Measurements from ENCODE around the gene CDC42BPB. TPM values are rescaled to one million over a fixed set of nuclear protein-coding genes. Genes with fewer than 3 reads are reported as not detected.

Gene CDC42BPB
- total and polyA plus RNA-seq, 8 donors, result 73.4 to 91.4 (median 79.5) TPM

- ATAC-seq (no peak), DNase-seq (no peak)
- no peak overlapping the region for H3K4me3 ChIP-seq
- H3K27ac ChIP-seq, result no peak overlapping the region
- no peaks in the 10 kb centered on the region for H3K27me3 ChIP-seq
- no peak for TF ChIP-seq CTCF (IDR thresholded peaks at IDR 0.05)
- intact Hi-C loops (cut with DNase I), result no loop called here
- H3K9me3 ChIP-seq, result no peaks in the 10 kb centered on the region
- no peaks in the 10 kb centered on the region for H3K4me1 ChIP-seq
- peaks cover 0 to 47% of the 10 kb centered on the region in 2 donors for H3K36me3 ChIP-seq
These were observed 50.3 kb downstream of the CDC42BPB start for GRCh38 chr14:103006991-103007520.

DNA sequence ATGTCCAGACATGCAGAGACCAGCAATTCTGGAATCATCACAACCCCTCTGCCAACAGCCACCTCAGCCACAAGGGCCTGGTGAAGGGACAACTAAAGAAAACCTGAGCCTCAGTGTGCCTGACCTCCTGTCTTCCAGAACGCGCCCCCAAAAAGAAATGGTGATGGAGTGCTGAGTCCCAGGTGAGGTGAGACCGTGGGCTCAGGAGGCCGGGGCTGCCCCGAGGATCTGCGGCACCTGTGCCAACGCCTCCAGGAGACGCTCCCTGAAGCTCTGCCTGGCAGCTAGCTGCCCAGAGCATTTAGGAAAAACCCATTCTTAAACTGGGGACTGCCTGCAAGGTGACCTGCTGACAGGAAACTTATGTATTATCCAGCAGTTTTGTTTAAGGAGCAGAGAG, 51.2 kb downstream of the CDC42BPB start:
- no peak for ATAC-seq
- Histone ChIP-seq H3K36me3 (peaks cover 0 to 54% of the 10 kb centered on the region in 2 donors), H3K27me3 (no peaks in the 10 kb centered on the region), H3K9me3 (no peaks in the 10 kb centered on the region), H3K27ac (no peak overlapping the region), H3K4me3 (no peak overlapping the region), H3K4me1 (no peaks in the 10 kb centered on the region)
- intact Hi-C loops (cut with DNase I), result no loop called here
- no peak for TF ChIP-seq CTCF (IDR thresholded peaks at IDR 0.05)
- DNase-seq, result peak in 1 of 4 donors; percentile 8

- H3K36me3 ChIP-seq, result peaks cover 0 to 64% of the 10 kb centered on the region in 2 donors
- ATAC-seq, result no peak
- no peaks in the 10 kb centered on the region for H3K27me3 ChIP-seq
- no peak for TF ChIP-seq CTCF (IDR thresholded peaks at IDR 0.05)
- no peaks in the 10 kb centered on the region for H3K9me3 ChIP-seq
- peak in 1 of 4 donors; percentile 20 for DNase-seq
- no peak overlapping the region for H3K4me3 ChIP-seq
- intact Hi-C loops (cut with DNase I), result no loop called here
- H3K4me1 ChIP-seq, result no peaks in the 10 kb centered on the region
- H3K27ac ChIP-seq, result no peak overlapping the region
These were observed 53.5 kb downstream of the CDC42BPB start for GRCh38 chr14:103003850-103004249.

GRCh38 chr14:103003351-103003615, 54.1 kb downstream of the CDC42BPB start:
- no peak for TF ChIP-seq CTCF (IDR thresholded peaks at IDR 0.05)
- no peak overlapping the region for H3K4me3 ChIP-seq
- no peak overlapping the region for H3K27ac ChIP-seq
- peaks cover 0 to 68% of the 10 kb centered on the region in 2 donors for H3K36me3 ChIP-seq
- intact Hi-C loops (cut with DNase I), result no loop called here
- H3K27me3 ChIP-seq, result no peaks in the 10 kb centered on the region
- H3K4me1 ChIP-seq, result no peaks in the 10 kb centered on the region
- no peaks in the 10 kb centered on the region for H3K9me3 ChIP-seq
- ATAC-seq, result no peak
- DNase-seq, result no peak

DNA sequence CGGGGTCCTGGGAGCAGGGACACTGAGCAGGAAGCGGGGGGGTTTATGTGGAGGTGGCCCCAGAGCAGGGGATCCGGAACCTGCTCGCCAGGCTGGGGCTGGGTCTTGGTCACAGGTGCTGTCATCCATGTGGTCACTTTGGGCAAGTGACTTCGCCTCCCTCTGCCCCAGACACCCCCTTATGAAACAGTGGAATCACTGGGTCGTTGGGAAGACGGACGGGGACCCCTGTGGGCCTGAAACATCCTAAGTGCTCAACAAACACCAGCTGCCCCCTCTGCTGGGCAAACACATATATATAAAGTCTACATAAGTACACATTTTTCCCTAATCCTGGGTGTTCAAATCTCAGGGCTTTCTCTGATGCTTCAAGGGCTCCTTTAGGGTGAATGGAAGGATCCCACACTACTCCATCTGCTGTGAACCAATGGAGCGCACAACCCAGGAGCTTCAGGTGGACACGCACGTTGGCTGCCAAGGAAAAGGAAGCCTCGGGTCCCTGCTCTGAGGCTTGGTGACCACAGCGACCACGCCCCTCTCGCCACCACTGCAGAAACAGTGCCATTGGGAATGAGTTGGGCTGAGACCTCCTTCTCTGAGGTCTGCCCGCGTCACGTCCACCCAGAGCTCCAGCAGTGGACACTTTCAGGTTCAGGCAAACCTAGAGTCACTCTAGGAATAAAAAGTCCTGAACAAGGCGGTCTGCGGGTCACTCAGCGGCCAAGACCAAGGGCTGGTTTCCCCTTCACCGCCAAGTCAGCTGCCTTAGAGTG, 54.6 kb downstream of the CDC42BPB start:
- H3K27me3 ChIP-seq, result no peaks in the 10 kb centered on the region
- no peak overlapping the region for H3K4me3 ChIP-seq
- ATAC-seq, result no peak
- no peak overlapping the region for H3K27ac ChIP-seq
- intact Hi-C loops (cut with DNase I), result no loop called here
- H3K9me3 ChIP-seq, result no peaks in the 10 kb centered on the region
- peak in 1 of 4 donors; percentile 11 for DNase-seq
- peaks cover 0 to 68% of the 10 kb centered on the region in 2 donors for H3K36me3 ChIP-seq
- no peak for TF ChIP-seq CTCF (IDR thresholded peaks at IDR 0.05)
- no peaks in the 10 kb centered on the region for H3K4me1 ChIP-seq

All from left lung (tissue), 10 donors.